ENCODE data around the gene LRRC49.
"Not testable (repeated sequence)": the region's sequence is repeated elsewhere in the genome, so short reads cannot be mapped to it uniquely, and the experiment has no call there.

LRRC49 gene

GRCh38 chr15:70870051-70870450, 22.6 kb upstream of the LRRC49 start:
- no peak overlapping the region for H3K4ac ChIP-seq (ENCODE audit: low read depth in 1 of 2, low read length in 2 of 2)
- peak overlapping the region; percentile 55 for H3K9ac ChIP-seq (ENCODE audit: low read length)
- H3K36me3 ChIP-seq (ENCODE audit: control insufficient read depth in 1 of 2, insufficient read depth in 2 of 2, low read depth in 1 of 2, low read length in 2 of 2): no peaks in the 10 kb centered on the region
- peaks cover 5% of the 10 kb centered on the region for H3K4me1 ChIP-seq (ENCODE audit: control insufficient read depth, insufficient read depth, low read depth, low read length)
- no peak overlapping the region for H3K4me3 ChIP-seq (ENCODE audit: insufficient read depth in 1 of 2, low read depth in 1 of 2, low read length in 2 of 2)
- no peaks in the 10 kb centered on the region for H3K27me3 ChIP-seq (ENCODE audit: control insufficient read depth in 1 of 2, insufficient read depth in 1 of 2, low read length in 2 of 2)
- H3K23ac ChIP-seq (ENCODE audit: low read length in 2 of 2): no peak overlapping the region
- no peak overlapping the region for H3K4me2 ChIP-seq (ENCODE audit: low read length, poor library complexity, severe bottlenecking)
- no peak overlapping the region for H4K8ac ChIP-seq (ENCODE audit: low read length)
- H2BK5ac ChIP-seq (ENCODE audit: low read depth, low read length, poor library complexity, severe bottlenecking): no peak overlapping the region
- no peak overlapping the region for H4K91ac ChIP-seq (ENCODE audit: low read length)
- H3K27ac ChIP-seq (ENCODE audit: low read length, poor library complexity, severe bottlenecking): no peak overlapping the region
- no peak overlapping the region for H2AK5ac ChIP-seq (ENCODE audit: low read length, severe bottlenecking)
- peak; percentile 84 for DNase-seq
- no peak overlapping the region for H2BK12ac ChIP-seq (ENCODE audit: low read length in 2 of 2)
- peaks cover 3% of the 10 kb centered on the region for H3K9me3 ChIP-seq (ENCODE audit: control insufficient read depth, low read length)
- H3K18ac ChIP-seq (ENCODE audit: low read depth in 1 of 2, low read length in 2 of 2): no peak overlapping the region
- no peak overlapping the region for H3K14ac ChIP-seq (ENCODE audit: low read length in 2 of 2)
- H3K79me1 ChIP-seq (replicated peaks; ENCODE audit: low read length, poor library complexity, severe bottlenecking): no peaks in the 10 kb centered on the region
- no peak overlapping the region for H2AFZ ChIP-seq (ENCODE audit: low read depth, low read length)
- H2BK15ac ChIP-seq (ENCODE audit: low read depth, poor library complexity, severe bottlenecking): no peak overlapping the region
- H2BK120ac ChIP-seq (ENCODE audit: low read depth, low read length): no peak overlapping the region

DNA sequence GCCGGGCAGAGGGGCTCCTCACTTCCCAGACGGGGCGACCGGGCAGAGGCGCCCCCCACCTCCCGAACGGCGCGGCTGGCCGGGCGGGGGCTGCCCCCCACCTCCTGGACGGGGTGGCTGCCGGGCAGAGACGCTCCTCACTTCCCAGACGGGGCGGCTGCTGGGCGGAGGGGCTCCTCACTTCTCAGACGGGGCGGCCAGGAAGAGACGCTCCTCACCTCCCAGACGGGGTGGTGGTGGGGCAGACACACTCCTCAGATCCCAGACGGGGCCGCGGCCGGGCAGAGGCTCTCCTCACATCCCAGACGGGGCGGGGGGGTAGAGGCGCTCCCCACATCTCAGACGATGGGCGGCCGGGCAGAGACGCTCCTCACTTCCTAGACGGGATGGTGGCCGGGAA, 21.1 kb upstream of the LRRC49 start:
- not testable (repeated sequence) for DNase-seq; H3K27me3 ChIP-seq (ENCODE audit: control insufficient read depth in 1 of 2, insufficient read depth in 1 of 2, low read length in 2 of 2); H3K4me1 ChIP-seq (ENCODE audit: control insufficient read depth, insufficient read depth, low read depth, low read length); H3K9me3 ChIP-seq (ENCODE audit: control insufficient read depth, low read length); H3K23ac ChIP-seq (ENCODE audit: low read length in 2 of 2); H2BK5ac ChIP-seq (ENCODE audit: low read depth, low read length, poor library complexity, severe bottlenecking); H3K4me2 ChIP-seq (ENCODE audit: low read length, poor library complexity, severe bottlenecking); H2AFZ ChIP-seq (ENCODE audit: low read depth, low read length); H2BK15ac ChIP-seq (ENCODE audit: low read depth, poor library complexity, severe bottlenecking); H3K79me1 ChIP-seq (replicated peaks; ENCODE audit: low read length, poor library complexity, severe bottlenecking); H3K4ac ChIP-seq (ENCODE audit: low read depth in 1 of 2, low read length in 2 of 2); H3K4me3 ChIP-seq (ENCODE audit: insufficient read depth in 1 of 2, low read depth in 1 of 2, low read length in 2 of 2); H2BK120ac ChIP-seq (ENCODE audit: low read depth, low read length); H3K27ac ChIP-seq (ENCODE audit: low read length, poor library complexity, severe bottlenecking); H3K36me3 ChIP-seq (ENCODE audit: control insufficient read depth in 1 of 2, insufficient read depth in 2 of 2, low read depth in 1 of 2, low read length in 2 of 2); H4K8ac ChIP-seq (ENCODE audit: low read length); H3K9ac ChIP-seq (ENCODE audit: low read length); H4K91ac ChIP-seq (ENCODE audit: low read length); H3K14ac ChIP-seq (ENCODE audit: low read length in 2 of 2); H2AK5ac ChIP-seq (ENCODE audit: low read length, severe bottlenecking)
- H3K18ac ChIP-seq (ENCODE audit: low read depth in 1 of 2, low read length in 2 of 2): peak overlapping the region in 1 of 2 experiments; percentile 51
- peak overlapping the region in 1 of 2 experiments; percentile 18 for H2BK12ac ChIP-seq (ENCODE audit: low read length in 2 of 2)
- WGBS: over 99% methylated on average over 32 of the region's 34 CpGs

DNA sequence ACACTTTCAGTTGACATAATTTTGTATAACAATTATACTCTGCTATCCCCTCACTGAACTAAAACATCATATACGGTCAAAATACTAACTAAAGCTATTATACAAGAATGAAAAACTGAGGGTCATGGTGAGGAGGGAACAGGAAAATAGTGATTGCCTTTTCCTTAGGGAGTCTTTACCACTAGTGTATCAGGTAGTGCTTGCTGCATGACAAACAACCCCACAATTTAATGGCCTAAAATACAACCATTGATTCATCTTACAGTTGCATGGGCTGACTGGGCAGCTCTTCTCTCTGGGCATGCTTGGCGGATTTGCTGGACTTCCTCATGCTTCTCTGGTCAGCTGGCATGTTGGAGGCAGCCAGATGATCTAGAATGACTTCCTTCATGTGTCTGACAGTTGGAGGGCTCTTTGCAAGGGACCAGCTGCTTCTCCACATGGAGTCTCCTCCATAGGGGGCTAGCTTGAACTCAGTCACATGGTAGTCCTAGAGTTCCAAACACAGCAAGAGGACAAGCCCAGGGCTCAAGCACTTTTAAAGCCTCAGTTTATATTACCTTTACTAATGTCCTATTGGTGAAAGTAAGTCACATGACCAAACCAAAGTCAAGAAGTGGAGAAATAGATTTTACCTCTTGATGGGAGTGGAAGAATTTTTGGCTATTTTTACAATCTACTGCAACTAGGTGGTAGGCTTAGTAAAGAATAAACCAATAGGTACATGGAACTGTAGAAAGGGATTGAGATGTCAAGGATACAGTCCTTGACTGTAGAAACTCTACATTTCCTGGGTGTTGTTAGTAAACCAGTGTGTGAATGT, 19.2 kb upstream of the LRRC49 start:
- no peak overlapping the region for H2BK5ac ChIP-seq (ENCODE audit: low read depth, low read length, poor library complexity, severe bottlenecking)
- no peak overlapping the region for H3K4me2 ChIP-seq (ENCODE audit: low read length, poor library complexity, severe bottlenecking)
- no peak overlapping the region for H4K91ac ChIP-seq (ENCODE audit: low read length)
- H3K4ac ChIP-seq (ENCODE audit: low read depth in 1 of 2, low read length in 2 of 2): no peak overlapping the region
- H3K9ac ChIP-seq (ENCODE audit: low read length): no peak overlapping the region
- H3K27me3 ChIP-seq (ENCODE audit: control insufficient read depth in 1 of 2, insufficient read depth in 1 of 2, low read length in 2 of 2): no peaks in the 10 kb centered on the region
- no peak overlapping the region for H3K18ac ChIP-seq (ENCODE audit: low read depth in 1 of 2, low read length in 2 of 2)
- peaks cover 5% of the 10 kb centered on the region for H3K4me1 ChIP-seq (ENCODE audit: control insufficient read depth, insufficient read depth, low read depth, low read length)
- no peak overlapping the region for H4K8ac ChIP-seq (ENCODE audit: low read length)
- H3K23ac ChIP-seq (ENCODE audit: low read length in 2 of 2): no peak overlapping the region
- H3K9me3 ChIP-seq (ENCODE audit: control insufficient read depth, low read length): peaks cover 3% of the 10 kb centered on the region
- WGBS: 100% methylated on average over 1 of the region's 2 CpGs
- H2AFZ ChIP-seq (ENCODE audit: low read depth, low read length): no peak overlapping the region
- H3K14ac ChIP-seq (ENCODE audit: low read length in 2 of 2): no peak overlapping the region
- H3K36me3 ChIP-seq (ENCODE audit: control insufficient read depth in 1 of 2, insufficient read depth in 2 of 2, low read depth in 1 of 2, low read length in 2 of 2): no peaks in the 10 kb centered on the region
- no peak overlapping the region for H2BK120ac ChIP-seq (ENCODE audit: low read depth, low read length)
- no peak for DNase-seq
- H3K4me3 ChIP-seq (ENCODE audit: insufficient read depth in 1 of 2, low read depth in 1 of 2, low read length in 2 of 2): no peak overlapping the region
- H3K79me1 ChIP-seq (replicated peaks; ENCODE audit: low read length, poor library complexity, severe bottlenecking): no peaks in the 10 kb centered on the region
- no peak overlapping the region for H2BK15ac ChIP-seq (ENCODE audit: low read depth, poor library complexity, severe bottlenecking)
- no peak overlapping the region for H2BK12ac ChIP-seq (ENCODE audit: low read length in 2 of 2)
- no peak overlapping the region for H2AK5ac ChIP-seq (ENCODE audit: low read length, severe bottlenecking)
- no peak overlapping the region for H3K27ac ChIP-seq (ENCODE audit: low read length, poor library complexity, severe bottlenecking)

DNA sequence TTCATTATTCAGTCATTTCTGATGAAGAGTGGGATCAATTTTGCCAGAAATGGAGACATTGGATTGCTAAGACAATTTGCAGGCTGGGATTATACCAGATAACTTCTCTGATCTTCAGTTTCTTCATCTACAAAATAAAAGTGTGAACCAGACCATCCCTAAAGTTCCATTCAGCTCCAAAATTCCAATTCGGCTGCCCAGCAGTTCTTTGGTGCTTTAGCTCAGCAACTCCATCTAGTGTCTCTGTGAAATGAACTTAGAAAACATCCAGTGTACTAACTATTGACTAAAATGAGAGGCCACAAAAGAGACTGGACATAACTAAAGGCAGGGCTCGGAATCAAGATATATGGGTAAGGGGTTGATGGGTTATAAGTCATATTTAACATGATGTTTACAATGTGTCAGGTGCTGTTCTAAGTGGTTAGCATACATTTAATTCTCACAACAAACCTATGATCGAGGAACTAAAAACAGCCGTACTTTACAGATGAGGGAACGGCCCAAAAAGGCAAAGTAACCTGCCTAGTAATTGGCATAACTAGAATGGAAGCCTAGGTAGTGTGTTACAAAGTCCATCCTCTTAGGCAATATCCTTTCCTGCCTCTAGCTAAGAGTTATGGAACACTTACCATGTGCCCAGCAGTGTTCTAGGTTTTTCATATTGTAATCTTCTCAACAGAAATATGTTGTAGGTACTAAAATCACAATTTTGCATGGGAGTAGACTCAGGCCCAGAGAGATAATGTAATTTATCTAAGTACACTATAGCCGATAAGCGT, 17.4 kb upstream of the LRRC49 start:
- WGBS: 84% methylated on average over 5 of the region's 7 CpGs
- peak overlapping the region; percentile 67 for H3K9ac ChIP-seq (ENCODE audit: low read length)
- no peak overlapping the region for H3K23ac ChIP-seq (ENCODE audit: low read length in 2 of 2)
- no peak overlapping the region for H4K8ac ChIP-seq (ENCODE audit: low read length)
- no peaks in the 10 kb centered on the region for H3K27me3 ChIP-seq (ENCODE audit: control insufficient read depth in 1 of 2, insufficient read depth in 1 of 2, low read length in 2 of 2)
- H2BK15ac ChIP-seq (ENCODE audit: low read depth, poor library complexity, severe bottlenecking): no peak overlapping the region
- H2BK5ac ChIP-seq (ENCODE audit: low read depth, low read length, poor library complexity, severe bottlenecking): no peak overlapping the region
- no peak overlapping the region for H2BK12ac ChIP-seq (ENCODE audit: low read length in 2 of 2)
- H3K14ac ChIP-seq (ENCODE audit: low read length in 2 of 2): no peak overlapping the region
- no peak overlapping the region for H3K4ac ChIP-seq (ENCODE audit: low read depth in 1 of 2, low read length in 2 of 2)
- no peaks in the 10 kb centered on the region for H3K79me1 ChIP-seq (replicated peaks; ENCODE audit: low read length, poor library complexity, severe bottlenecking)
- H3K18ac ChIP-seq (ENCODE audit: low read depth in 1 of 2, low read length in 2 of 2): no peak overlapping the region
- H2AFZ ChIP-seq (ENCODE audit: low read depth, low read length): no peak overlapping the region
- no peak overlapping the region for H4K91ac ChIP-seq (ENCODE audit: low read length)
- DNase-seq: peak; percentile 52
- peak overlapping the region; percentile 56 for H3K27ac ChIP-seq (ENCODE audit: low read length, poor library complexity, severe bottlenecking)
- H2AK5ac ChIP-seq (ENCODE audit: low read length, severe bottlenecking): no peak overlapping the region
- peaks cover 3% of the 10 kb centered on the region for H3K9me3 ChIP-seq (ENCODE audit: control insufficient read depth, low read length)
- peaks cover 5% of the 10 kb centered on the region for H3K4me1 ChIP-seq (ENCODE audit: control insufficient read depth, insufficient read depth, low read depth, low read length)
- no peak overlapping the region for H2BK120ac ChIP-seq (ENCODE audit: low read depth, low read length)
- H3K36me3 ChIP-seq (ENCODE audit: control insufficient read depth in 1 of 2, insufficient read depth in 2 of 2, low read depth in 1 of 2, low read length in 2 of 2): no peaks in the 10 kb centered on the region
- H3K4me2 ChIP-seq (ENCODE audit: low read length, poor library complexity, severe bottlenecking): no peak overlapping the region
- H3K4me3 ChIP-seq (ENCODE audit: insufficient read depth in 1 of 2, low read depth in 1 of 2, low read length in 2 of 2): no peak overlapping the region
